ENCODE measurements around the gene ULK1.
"Not testable (repeated sequence)": the region's sequence is repeated elsewhere in the genome, so short reads cannot be mapped to it uniquely, and the experiment has no call there.

Gene ULK1

DNA sequence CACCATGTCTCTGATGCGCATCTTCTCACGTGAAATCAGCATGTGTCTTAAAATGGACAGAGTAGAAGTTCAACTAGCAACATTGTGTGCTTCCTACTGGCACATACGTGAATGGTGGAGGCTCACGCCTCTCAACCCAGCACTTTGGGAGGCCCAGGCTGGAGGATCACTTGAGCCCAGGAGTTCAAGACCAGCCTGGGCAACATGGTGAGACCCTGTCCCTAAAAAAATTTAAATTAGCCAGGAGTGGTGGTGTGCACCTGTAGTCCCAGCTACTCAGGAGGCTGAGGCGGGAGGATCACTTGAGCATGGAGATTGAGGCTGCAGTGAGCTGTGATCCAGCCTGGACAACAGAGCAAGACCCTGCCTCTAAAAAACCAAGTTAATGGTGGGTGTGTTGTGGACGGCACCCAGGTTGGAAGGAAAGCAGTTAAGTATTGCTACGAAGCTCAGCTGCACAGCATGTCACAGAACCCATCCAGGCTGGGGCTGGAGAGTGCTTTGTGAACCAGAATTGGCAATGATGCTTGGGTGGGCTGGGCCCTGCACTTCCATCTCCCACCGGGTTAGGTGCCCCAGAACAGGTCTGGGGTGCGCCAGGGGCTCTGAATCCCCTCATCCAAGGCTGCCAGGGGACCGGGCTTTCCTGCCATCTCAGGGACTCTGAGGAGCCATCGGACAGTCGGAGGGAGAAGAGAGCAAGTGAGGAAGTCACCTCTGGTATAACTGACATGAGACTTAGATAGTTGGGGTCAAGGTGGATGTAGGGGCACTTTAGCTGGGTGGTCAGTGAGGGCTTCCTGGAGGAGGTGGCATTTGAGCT lies 33.0 kb upstream of the ULK1 start:
- DNase-seq: no peak

DNA sequence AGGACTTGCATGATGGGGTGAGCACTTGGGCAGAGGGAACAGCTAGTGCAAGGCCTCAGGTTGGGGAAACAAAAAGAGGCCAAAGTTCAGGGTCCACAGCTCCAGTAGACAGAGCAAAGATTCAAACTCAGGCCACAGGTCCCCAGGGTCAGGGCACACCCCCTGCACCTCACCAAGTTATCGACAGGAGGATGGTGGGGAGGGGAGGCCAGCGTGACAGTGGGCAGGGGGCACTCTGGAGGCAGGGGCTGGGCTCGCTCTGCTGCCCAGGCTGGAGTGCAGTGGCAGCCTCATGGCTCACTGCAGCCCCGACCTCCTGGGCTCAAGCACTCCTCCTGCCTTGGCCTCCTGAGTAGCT lies 32.4 kb upstream of the ULK1 start:
- DNase-seq: no peak

DNA sequence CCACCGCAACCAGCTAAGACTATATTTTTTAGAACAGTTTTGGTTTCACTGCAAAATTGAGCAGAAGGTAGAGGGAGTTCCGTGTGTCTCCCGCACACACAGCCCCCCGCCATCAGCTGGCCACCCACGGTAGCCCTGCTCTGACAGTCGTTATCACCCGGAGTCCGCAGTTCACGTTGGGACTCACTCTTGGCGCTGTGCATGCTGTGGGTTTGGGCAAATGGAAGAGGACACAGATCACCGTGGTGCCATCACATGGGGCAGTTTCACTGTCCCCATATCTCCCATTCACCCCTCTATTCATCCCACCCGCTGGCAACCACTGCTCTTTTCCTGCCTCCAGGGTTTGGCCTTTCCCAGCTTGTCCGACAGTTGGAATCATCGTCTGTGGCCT lies 31.8 kb upstream of the ULK1 start:
- DNase-seq: no peak

DNA sequence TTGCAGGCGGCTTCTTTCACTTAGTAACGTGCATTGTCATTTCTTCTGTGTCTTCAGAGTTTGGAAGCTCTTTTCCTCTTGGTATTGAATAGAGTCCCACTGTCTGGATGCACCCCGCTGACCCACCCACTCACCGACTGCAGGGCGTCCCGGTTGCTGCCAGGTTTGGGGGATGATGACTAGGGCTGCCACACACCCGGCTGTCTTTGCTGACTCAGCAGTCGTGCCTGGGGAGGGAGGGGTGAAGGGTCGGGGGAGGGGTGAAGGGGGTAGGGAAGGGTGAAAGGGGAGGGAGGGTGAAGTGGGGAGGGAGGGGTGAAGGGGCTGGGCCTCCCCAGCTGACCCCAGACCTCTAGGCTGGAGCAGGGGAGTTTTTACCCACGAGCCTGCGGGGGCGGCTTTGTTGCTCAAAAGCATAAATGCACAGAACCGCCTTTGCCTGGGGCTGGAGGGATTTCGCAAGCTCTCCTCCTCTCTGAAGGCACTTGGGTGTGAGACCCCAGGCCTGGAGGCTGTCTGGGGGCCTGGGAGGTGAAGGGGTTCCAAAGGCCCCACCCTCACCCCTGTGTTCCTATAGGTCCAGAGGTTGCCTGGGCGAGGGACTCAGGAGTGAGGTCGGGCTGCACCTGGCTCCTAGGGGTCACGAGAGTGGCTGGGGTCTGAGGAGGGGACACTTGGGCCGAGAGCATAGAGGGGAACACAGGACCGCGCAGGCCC lies 31.3 kb upstream of the ULK1 start:
- no peak for DNase-seq

DNA sequence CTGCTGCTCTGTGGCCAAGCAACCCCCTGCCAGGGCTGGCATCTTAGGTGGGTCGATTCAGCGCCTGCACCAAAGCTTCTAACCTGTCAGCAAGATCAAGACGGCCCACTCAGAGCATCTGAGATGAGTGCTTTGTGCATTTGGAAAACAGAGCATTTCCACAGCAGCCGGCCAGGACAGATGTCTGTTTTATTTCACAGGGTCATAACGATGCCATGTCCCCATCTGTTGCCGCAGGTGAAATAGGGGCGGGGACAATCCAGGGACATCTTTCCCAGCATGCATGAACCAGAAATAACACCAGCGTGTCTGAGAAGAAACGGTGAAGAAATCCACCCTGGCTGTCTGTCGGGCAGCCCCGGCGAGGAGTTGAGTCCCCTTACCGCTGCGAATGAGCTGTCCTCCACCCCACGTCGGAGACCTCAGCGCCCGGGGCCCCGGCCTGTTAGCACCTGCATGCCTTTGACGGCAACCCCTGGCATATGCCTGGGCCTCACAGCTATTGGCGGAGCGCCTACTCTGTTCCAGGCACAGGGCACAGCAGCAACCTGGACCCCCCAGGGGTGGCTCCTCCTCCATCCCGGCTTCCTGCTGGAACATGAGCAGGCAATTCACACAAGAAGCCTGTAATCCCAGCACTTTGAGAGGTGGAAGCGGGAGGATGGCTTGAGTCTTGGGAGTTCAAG lies 30.6 kb upstream of the ULK1 start:
- DNase-seq: no peak

DNA sequence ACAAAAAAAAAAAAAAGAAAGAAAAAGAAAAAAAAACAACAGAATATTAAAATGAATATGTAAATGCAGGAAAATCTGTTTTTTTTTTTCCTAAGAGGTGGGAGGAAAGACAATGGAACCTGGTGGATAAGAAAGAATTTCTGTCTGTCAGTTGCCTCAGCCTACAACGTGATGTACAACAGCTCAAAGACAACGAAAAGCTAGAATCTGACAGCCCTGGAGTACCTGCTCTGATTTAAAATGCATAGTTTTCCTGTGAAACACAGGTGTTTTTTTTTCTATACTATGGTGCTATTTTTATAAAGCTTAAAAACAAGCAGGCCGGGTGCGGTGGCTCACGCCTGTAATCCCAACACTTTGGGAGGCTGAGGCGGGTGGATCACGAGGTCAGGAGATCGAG lies 30.0 kb upstream of the ULK1 start:
- no peak for DNase-seq

DNA sequence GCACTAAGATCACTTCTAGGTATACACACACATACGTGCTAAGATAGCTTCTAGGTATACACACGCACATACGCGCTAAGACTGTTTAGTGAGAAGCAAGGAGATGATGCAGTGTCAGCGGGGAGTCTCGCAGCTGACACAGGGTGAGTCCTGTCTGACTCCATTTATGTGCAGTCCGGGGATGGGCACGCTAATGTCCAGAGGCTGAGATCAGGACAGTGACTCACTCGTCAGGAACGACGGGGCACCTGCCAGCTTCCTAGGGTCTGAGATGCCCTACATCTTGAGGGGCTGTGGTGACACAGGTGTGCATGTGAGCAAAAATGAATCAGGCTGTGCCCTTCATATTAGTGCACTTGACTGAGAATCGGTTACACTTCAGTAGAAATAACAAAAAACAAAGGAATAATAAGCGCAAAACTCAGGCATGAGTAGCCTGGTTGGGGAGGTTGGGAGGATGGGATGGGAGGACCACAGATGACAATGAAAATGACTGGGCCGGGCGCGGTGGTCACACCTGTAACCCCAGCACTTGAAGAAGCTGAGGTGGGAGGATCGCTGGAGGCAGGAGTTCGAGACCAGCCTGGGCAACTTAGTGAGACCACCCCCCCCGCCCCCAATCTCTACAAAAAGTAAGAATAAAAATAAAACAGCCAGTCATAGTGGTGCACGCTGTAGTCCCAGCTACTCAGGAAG lies 29.1 kb upstream of the ULK1 start:
- no peak for DNase-seq

DNA sequence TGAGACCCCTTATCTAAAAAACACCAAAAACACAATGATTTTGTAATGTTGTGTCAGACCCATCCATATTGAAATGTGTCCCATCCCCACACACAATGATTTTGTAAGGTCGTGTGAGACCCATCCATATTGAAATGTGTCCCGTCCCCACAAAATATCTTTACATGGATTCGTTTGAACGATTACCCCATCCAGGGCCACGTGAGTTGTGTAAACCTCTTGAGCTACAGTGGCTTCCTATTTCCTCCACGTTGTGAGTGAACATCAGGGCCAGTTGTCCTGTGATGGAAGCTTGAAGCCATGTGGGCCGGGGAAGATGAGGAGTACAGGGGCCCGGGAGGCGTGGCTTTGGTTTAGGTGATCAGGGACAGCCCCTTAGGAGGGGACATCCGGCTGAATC lies 27.0 kb upstream of the ULK1 start:
- DNase-seq: no peak

DNA sequence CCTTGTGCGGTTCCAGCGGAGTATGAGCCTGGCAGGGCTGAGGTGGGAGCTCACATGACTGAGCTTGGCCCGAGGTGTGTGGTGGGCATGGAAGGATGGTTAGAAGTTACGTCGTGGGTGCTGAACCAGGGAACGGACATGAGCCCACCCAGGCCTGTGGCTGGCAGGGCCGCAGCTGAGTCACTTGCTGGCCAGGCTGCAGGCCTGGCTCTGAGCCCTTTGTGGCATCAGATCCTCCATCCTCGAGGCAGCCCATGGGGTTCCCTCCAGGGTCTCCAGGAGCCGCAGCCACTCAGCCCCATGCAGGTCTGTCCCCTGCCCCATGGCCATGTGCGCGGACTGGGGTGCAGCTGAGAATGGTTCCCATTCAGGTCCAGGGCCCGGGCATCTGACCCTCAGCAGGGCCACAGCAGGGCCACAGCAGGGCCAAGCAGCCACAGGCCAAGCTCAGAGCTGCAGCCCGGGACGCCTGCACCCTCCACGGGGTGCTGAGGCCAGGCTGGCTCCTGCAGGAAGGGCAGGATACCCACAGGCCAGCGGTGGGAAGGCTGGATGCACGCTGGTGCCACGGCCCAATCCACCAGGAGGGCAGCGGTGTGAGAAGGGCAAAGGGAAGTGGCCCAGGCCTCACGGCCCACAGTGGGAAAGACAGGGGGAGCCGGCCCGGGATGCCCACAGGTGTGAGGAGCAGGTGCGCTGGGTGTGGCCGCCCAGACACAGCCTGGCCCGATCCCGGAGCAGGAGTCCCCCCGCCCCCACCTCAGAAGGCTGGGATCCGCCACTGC lies 26.3 kb upstream of the ULK1 start:
- DNase-seq: peak in 2 of 58 donors; percentile 14 to 48

DNA sequence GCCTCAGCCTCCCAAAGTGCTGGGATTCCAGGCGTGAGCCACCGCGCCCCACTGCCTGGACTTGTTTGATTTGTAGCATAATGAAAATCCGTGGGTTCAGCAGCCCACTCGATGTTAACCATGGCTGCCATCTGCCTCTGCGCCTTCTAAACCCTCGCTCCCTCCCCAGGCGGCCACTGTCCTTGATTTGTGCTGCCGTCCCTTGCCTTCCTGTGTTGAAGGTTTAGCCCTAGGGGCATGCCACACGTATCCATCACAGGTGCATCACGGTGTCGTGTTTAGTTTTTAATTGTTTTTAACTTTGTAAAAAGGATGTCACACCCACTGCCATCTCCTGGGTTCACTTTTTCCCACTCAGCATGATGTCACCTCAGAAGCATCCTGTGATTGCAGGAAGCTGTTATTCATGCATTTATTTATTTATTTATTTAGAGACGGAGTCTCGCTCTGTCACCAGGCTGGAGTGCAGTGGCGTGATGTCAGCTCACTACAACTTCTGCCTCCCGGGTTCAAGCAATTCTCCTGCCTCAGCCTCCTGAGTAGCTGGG lies 24.5 kb upstream of the ULK1 start:
- no peak for DNase-seq

DNA sequence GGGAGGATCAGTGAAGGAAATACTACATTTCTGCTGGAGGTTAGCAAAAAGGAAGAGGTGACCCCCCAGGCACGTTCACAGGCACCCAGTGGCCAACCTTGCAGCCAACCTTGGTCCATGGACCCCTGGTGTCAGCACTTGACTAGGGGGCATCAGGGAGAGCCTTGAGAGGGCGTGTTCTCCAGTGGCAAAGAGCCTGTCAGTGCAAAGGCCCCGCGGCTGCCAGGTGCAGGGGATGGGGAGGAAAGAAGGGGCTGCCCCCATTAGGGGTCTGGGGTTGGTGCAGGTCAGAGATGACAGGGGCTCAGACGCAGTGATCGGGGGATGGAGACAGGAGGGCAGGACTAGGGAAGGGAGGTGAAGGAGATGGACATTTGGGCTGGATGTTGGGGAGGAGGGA lies 22.7 kb upstream of the ULK1 start:
- no peak for DNase-seq

DNA sequence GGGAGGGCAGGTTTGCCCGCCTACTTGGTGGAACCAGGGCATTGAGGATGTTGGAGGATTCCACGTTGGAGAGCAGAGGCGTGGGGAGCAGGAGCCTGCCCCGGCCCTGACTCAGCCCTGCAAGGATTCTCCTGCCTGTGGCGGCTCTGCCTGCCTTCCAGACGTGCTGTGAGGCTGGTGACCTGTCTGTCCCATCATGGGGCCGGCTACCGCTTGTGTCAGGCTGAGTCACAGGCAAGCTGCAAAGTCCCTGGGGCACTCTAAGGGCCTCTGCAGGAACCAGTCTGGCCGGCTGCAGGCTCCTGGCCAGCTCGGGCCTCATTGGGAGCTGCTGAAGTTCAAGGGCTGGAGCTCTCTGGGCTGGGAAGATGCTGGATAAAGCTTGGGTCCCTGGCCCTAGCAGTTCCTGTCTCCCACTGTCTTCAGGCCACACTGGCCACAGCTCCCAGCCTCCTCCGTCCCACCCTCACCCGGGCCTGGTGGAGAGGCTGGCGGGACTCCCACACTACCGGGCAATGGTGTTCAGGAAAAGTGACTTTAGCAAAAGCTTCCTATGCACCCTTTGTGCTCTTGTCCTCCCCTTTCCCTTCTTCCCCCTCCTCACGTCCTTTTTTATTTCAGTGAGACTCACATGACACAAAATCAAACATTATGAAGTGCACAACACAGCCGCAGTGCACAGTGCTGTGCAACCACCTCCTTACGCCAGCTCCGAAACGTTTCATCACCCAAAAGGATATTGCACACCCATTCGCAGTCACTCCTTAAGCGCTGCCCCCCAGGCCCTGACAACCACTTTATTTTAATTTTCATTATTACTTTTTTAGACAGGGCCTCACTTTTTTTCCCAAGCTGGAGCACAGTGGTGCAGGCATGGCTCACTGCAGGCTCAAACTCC lies 22.0 kb upstream of the ULK1 start:
- DNase-seq: no peak

DNA sequence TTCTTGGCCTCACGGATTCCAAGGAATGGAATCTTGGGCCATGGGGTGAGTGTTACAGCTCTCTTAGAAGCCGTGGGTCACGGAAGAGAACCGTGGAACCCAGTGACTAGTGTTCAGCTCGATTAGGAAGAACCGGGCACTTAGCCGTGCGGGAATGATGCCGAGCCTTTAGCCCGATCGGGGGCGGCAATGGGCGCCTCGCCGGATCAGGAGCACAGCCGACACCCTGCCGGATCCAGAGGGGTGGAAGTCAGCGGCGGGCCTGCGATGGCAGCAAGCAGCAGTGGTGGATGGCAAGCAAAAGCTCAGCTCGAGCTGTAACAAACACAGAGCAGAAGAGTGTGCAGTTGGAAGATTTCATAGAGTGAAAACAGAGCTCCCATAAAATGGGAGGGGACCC lies 21.1 kb upstream of the ULK1 start:
- no peak for DNase-seq

DNA sequence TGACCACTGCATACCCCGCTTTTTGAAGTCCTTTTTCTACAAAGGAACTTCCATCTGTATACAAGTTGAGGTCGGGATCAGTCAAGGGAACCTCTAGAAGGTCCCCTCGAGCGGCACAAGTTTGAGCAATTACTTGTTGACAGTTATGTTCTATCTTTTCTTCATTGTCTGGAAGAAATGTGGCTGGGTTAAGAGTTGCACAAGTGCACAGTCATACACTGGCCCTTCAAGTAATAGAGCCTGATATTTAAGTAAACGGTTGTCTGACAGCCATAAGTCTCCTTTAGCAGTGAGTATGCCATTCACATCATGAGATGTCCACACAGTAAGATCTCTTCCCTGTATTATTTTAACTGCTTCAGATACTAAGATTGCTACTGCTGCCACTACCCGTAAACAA lies 19.4 kb upstream of the ULK1 start:
- not testable (repeated sequence) for DNase-seq

DNA sequence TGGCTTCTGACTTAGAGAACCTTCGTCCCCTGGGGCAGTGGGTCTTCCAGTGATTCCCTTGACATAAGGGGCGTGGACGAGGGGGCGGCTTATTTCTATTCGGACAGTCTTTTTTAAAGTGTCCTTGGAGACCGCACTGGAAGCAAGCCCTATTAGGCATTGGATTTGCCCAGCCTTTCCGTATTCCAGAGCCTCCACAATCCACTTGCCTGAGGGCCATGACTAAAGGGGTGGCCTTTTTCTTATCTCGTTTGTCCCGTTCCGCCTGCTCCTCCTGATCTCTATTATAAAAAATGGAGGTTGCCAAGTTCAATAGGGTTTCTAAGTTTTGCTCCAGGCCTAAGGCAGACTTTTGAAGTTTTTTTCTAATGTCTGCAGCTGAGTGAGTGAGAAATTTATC lies 17.2 kb upstream of the ULK1 start:
- DNase-seq: not testable (repeated sequence)

DNA sequence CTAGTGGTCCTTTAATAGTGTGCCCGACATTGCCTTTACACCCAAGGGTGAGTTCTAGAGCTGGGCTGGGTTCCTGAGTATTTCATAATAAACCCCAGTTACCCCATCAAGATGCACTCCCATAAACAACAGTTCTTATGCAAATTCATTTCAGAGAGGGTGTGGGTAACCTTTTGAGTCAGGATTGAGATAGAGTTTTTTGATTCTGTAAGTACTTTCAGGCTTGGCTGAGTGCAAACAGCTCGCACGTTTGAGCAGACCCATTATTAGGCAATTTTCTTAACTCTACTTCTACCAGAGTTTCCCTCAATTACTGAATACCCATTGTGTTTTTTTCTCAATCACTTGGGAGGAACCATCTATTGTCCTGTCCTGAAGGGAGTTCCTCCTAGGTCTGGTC lies 16.0 kb upstream of the ULK1 start:
- DNase-seq: not testable (repeated sequence)

DNA sequence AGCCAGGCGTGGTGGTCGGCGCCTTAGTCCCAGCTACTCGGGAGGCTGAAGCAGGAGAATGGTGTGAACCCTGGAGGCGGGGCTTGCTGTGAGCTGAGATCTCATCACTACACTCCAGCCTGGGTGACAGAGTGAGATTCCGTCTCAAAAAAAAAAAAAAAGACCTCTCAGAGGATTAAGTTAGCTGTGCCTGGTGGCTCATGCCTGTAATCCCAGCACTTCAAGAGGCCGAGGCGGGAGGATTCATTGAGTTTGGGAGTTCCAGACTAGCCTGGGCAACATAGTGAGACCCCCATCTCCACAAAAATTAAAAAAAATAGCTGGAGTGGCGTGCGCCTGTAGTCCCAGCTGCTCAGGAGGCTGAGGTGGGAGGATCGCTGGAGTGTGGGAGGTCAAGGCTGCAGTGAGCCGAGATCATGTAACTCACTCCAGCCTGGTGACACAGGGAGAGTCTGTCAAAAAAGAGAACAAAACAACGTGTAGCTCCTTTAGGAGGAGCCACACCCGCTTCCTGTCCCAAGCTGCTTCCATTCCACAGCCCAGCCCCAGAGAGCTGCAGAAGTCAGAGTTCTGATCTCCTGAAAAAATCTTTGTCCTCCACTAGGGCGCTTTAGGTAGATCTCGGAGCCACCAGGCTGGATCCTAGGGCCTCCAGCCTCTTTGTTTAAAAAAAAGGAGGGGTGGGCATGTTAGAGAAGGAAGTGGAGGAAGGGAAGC lies 11.5 kb upstream of the ULK1 start:
- DNase-seq: no peak

DNA sequence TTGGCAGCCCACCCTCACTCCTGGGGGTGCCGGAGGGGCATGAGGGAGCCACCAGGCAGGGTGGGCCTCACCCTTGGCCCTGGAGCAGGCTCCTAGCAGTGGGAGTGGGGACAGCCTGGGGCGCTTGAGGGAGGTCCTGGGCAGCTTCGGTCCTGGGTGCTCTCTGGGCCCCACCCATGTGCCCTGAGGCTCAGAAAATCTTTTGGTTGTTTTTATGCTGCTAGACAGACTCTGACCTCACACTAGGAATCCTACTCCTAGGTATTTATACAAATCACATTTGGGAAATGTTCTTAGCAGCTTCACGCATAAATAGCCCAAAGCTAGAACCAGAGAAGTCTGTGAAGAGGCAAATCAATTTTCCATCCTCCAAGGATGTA lies 10.9 kb upstream of the ULK1 start:
- DNase-seq: no peak

DNA sequence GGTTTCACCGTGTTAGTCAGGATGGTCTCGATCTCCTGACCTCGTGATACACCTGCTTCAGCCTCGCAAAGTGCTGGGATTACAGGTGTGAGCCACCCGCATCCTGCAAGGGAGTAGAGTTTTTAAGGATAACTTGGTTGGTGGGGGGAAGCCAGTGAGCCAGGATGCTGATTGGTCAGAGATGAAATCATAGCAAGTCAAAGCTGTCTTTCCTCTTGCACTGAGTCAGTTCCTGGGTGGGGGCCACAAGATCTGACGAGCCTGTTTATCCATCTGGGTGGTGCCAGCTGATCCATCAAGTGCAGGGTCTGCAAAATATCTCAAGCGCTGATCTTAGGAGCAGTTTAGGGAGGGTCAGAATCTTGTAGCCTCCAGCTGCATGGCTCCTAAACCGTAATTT lies 9.3 kb upstream of the ULK1 start:
- DNase-seq: not testable (repeated sequence)
